ENCODE results near the gene INSIG1. TPM values are rescaled to one million over a fixed set of nuclear protein-coding genes. Genes with fewer than 3 reads are reported as not detected.

INSIG1 gene
- total RNA-seq, 4 donors from 2014 or later, result 28.7 to 65.5 (median 45.0) TPM

GRCh38 chr7:155358066-155358947, 60.6 kb downstream of the INSIG1 start:
- no peak for DNase-seq
- Histone ChIP-seq H3K4me3 (no peak overlapping the region), H3K27me3 (peaks cover 70% of the 10 kb centered on the region), H3K36me3 (no peaks in the 10 kb centered on the region), H3K4me1 (no peaks in the 10 kb centered on the region), H3K27ac (no peak overlapping the region), H3K9me3 (no peaks in the 10 kb centered on the region)
- TF ChIP-seq POLR2AphosphoS5 (IDR thresholded peaks at IDR 0.05) (no peak), EP300 (IDR thresholded peaks at IDR 0.05; ENCODE audit: low read depth) (no peak), CTCF (IDR thresholded peaks at IDR 0.05) (no peak), POLR2A (IDR thresholded peaks at IDR 0.05) (no peak)
- 44% methylated on average over 28 of the region's 40 CpGs; no CpG with 5 or more reads in 1 of the 2 donors for WGBS, 2 donors (ENCODE audit: low coverage in 1 of 2)
- intact Hi-C loops (cut with DNase I; ENCODE audit: low total_unique reads), result no loop called here
- in situ Hi-C loops (cut with MboI; ENCODE audit: low pct_ligation_motif_present in 1 of 4, low pct_unique_long_range_greater_than_20kb in 1 of 4, low sequenced_read_pairs in 3 of 4), result loop anchor here in 1 of 4 donors (25.0 kb wide), 1 partner anchor 446 kb away; no protein-coding TSS in a partner anchor

- DNase-seq, result no peak
- Histone ChIP-seq H3K27me3 (peaks cover 77% of the 10 kb centered on the region), H3K9me3 (no peaks in the 10 kb centered on the region), H3K4me1 (no peaks in the 10 kb centered on the region), H3K27ac (no peak overlapping the region), H3K36me3 (no peaks in the 10 kb centered on the region), H3K4me3 (no peak overlapping the region)
- TF ChIP-seq CTCF (IDR thresholded peaks at IDR 0.05) (no peak), EP300 (IDR thresholded peaks at IDR 0.05; ENCODE audit: low read depth) (no peak), POLR2A (IDR thresholded peaks at IDR 0.05) (no peak), POLR2AphosphoS5 (IDR thresholded peaks at IDR 0.05) (no peak)
- in situ Hi-C loops (cut with MboI; ENCODE audit: low pct_ligation_motif_present in 1 of 4, low pct_unique_long_range_greater_than_20kb in 1 of 4, low sequenced_read_pairs in 3 of 4), result loop anchor here in 1 of 4 donors (25.0 kb wide), 1 partner anchor 447 kb away; no protein-coding TSS in a partner anchor
- 52 to 56% methylated on average over 4 to 16 of the region's 16 CpGs for WGBS, 2 donors (ENCODE audit: low coverage in 1 of 2)
- intact Hi-C loops (cut with DNase I; ENCODE audit: low total_unique reads), result no loop called here
Observed at GRCh38 chr7:155358948-155359712, 61.5 kb downstream of the INSIG1 start.

Other genes with a start within 250 kb of the INSIG1 start
- not detected for gene HTR5A, start 227.6 kb upstream of the INSIG1 start, total RNA-seq
- not detected for gene EN2, start 160.3 kb downstream of the INSIG1 start, total RNA-seq
- not detected for gene CNPY1, start 248.7 kb downstream of the INSIG1 start, total RNA-seq

Measured in transverse colon (tissue), 4 donors.